H1 (cell line): ENCODE data around the gene CDC42SE2. TPM values are rescaled to one million over a fixed set of nuclear protein-coding genes. Genes with fewer than 3 reads are reported as not detected.

ENCODE experiments used
- polyA plus RNA-seq, 7 experiments: library from polyadenylated mRNA; depleted of rRNA in 3 of 7; stranded (reverse) in 5 of 7; unstranded in 2 of 7; fragments of >200 nt in 5 of 7; fragments of 200-250 nt in 2 of 7; gene quantifications; 1 replicate in 5 of 7; 2 replicates in 1 of 7; 4 replicates in 1 of 7; pipeline versions ENCODE4 v1.2.1 to v1.2.3, GENCODE V29; 2011 to 2013; ENCODE audit warnings: missing spikeins in 2 of 7, mixed read lengths in 2 of 7
- small RNA-seq: library from polyadenylated mRNA; stranded (forward); fragments of <200 nt; extraction: miRNeasy Mini kit (QIAGEN cat#:217004); gene quantifications from one replicate; pipeline ENCODE3, GENCODE V24; 2013; ENCODE audit not compliant: insufficient read depth
- total RNA-seq: library from RNA; stranded (reverse); fragmentation: NEBNext Ultra II Directional; extraction: Animal tissue kit (Norgen Biotek cat#: 25700); gene quantifications from 2 replicates; pipeline ENCODE4 v1.2.1, GENCODE V29; 2021

The CDC42SE2 gene
- total and polyA plus RNA-seq, 2 of the 8 experiments (the other 6 are each of a cell fraction or from before 2014, with no cell fraction given): 16.7 to 30.8 TPM

Small RNAs within 50 kb of the gene (small RNA-seq; reads per million reads assigned to genes)
- gene AC004777.1 (not detected), gene RF02271 (not detected)

Other genes starting within 250 kb of the CDC42SE2 start
- 222 and 230 TPM in 2 replicates for gene HINT1, start 98.8 kb upstream of the CDC42SE2 start, total RNA-seq
- gene HINT1, start 98.8 kb upstream of the CDC42SE2 start, polyA plus RNA-seq (2011; rRNA removed): 281 and 479 TPM in 2 replicates
- gene LYRM7, start 93.1 kb upstream of the CDC42SE2 start, total RNA-seq: 10.6 and 12.6 TPM in 2 replicates
- gene LYRM7, start 93.1 kb upstream of the CDC42SE2 start, polyA plus RNA-seq (2011; rRNA removed): 1.8 and 1.9 TPM in 2 replicates